ENCODE measurements around the gene ZSCAN18.

Gene ZSCAN18

GRCh38 chr19:58129284-58129683 is 31.3 kb upstream of the ZSCAN18 start:
- Histone ChIP-seq H3K4me3 (replicated peaks; ENCODE audit: insufficient read depth, low read length) (no peak overlapping the region), H3K27ac (replicated peaks) (no peak overlapping the region), H3K27me3 (ENCODE audit: insufficient read depth, poor library complexity, severe bottlenecking) (no peaks in the 10 kb centered on the region)
- TF ChIP-seq GABPA (IDR thresholded peaks at IDR 0.05; ENCODE audit: low read depth) (no peak), SPI1 (IDR thresholded peaks at IDR 0.05; ENCODE audit: borderline replicate concordance, low read depth) (no peak), CTCF (IDR thresholded peaks at IDR 0.05; ENCODE audit: insufficient read depth, low read length) (no peak), POLR2AphosphoS5 (IDR thresholded peaks at IDR 0.05; ENCODE audit: low read depth) (no peak), REST (IDR thresholded peaks at IDR 0.05; ENCODE audit: insufficient replicate concordance, low read depth) (no peak)
- DNase-seq (ENCODE audit: low read depth in 1 of 2, low spot score in 1 of 2) = no peak

GRCh38 chr19:58128041-58128685 is 30.1 kb upstream of the ZSCAN18 start:
- Histone ChIP-seq H3K4me3 (replicated peaks; ENCODE audit: insufficient read depth, low read length) (no peak overlapping the region), H3K27ac (replicated peaks) (no peak overlapping the region), H3K27me3 (ENCODE audit: insufficient read depth, poor library complexity, severe bottlenecking) (no peaks in the 10 kb centered on the region)
- no peak for DNase-seq (ENCODE audit: low read depth in 1 of 2, low spot score in 1 of 2)
- no peak for TF ChIP-seq POLR2AphosphoS5 (IDR thresholded peaks at IDR 0.05; ENCODE audit: low read depth)
- TF ChIP-seq REST (IDR thresholded peaks at IDR 0.05; ENCODE audit: insufficient replicate concordance, low read depth) = no peak
- no peak for TF ChIP-seq SPI1 (IDR thresholded peaks at IDR 0.05; ENCODE audit: borderline replicate concordance, low read depth)
- TF ChIP-seq GABPA (IDR thresholded peaks at IDR 0.05; ENCODE audit: low read depth) = no peak
- TF ChIP-seq CTCF (IDR thresholded peaks at IDR 0.05; ENCODE audit: insufficient read depth, low read length) = no peak

GRCh38 chr19:58123354-58123753 is 25.3 kb upstream of the ZSCAN18 start:
- H3K27ac ChIP-seq (replicated peaks) = no peak overlapping the region
- no peaks in the 10 kb centered on the region for H3K27me3 ChIP-seq (ENCODE audit: insufficient read depth, poor library complexity, severe bottlenecking)
- DNase-seq (ENCODE audit: low read depth in 1 of 2, low spot score in 1 of 2) = no peak
- TF ChIP-seq GABPA (IDR thresholded peaks at IDR 0.05; ENCODE audit: low read depth) (no peak), REST (IDR thresholded peaks at IDR 0.05; ENCODE audit: insufficient replicate concordance, low read depth) (no peak), POLR2AphosphoS5 (IDR thresholded peaks at IDR 0.05; ENCODE audit: low read depth) (no peak), CTCF (IDR thresholded peaks at IDR 0.05; ENCODE audit: insufficient read depth, low read length) (no peak), SPI1 (IDR thresholded peaks at IDR 0.05; ENCODE audit: borderline replicate concordance, low read depth) (no peak)
- H3K4me3 ChIP-seq (replicated peaks; ENCODE audit: insufficient read depth, low read length) = no peak overlapping the region
